MM.1S (cell line): ENCODE results near the gene MAD2L1BP.

Experiments
- EZH2 ChIP-seq: fragments of 300-600 bp; sonication (generic); optimal IDR thresholded peaks from 2 replicates; pipeline ENCODE3; 2017; ENCODE audit warnings: low read depth, mild to moderate bottlenecking, antibody characterized with exemption, low read length, mixed read lengths
- TF ChIP-seq, protein P1 (sequence below): fragments of 300-600 bp; sonication (generic); IDR thresholded peaks from 2 replicates; pipeline ENCODE4 v1.5.1; 2016; ENCODE audit warnings: antibody characterized with exemption, low read length, mixed read lengths

DNA sequence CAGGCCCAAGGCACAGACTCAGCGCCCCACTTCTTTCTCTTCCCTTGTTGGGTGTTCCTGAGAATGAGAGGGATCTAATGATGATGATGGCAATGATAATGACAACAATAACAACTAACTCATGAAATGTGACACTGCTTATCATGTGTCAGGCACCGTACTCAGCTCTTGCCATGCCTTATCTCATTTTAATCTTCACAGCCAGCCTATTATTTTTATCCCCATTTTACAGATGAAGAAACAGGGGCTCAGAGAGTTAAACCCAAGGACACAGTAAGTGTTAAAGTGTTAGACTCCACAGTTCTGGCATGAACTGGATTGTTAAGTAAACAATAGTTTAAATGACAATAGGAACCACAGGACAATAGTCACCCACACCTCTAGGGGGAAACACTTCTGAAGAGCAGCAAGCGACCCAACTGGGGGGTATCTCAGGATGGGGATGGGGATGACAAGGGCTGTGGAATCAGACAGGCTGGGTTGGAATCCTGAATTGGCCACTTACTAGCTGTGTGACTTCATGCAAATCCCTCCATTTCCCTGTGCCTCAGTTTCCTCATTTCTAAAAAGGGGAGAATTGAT lies 21.7 kb downstream of the MAD2L1BP start:
- TF ChIP-seq, protein P1, sequence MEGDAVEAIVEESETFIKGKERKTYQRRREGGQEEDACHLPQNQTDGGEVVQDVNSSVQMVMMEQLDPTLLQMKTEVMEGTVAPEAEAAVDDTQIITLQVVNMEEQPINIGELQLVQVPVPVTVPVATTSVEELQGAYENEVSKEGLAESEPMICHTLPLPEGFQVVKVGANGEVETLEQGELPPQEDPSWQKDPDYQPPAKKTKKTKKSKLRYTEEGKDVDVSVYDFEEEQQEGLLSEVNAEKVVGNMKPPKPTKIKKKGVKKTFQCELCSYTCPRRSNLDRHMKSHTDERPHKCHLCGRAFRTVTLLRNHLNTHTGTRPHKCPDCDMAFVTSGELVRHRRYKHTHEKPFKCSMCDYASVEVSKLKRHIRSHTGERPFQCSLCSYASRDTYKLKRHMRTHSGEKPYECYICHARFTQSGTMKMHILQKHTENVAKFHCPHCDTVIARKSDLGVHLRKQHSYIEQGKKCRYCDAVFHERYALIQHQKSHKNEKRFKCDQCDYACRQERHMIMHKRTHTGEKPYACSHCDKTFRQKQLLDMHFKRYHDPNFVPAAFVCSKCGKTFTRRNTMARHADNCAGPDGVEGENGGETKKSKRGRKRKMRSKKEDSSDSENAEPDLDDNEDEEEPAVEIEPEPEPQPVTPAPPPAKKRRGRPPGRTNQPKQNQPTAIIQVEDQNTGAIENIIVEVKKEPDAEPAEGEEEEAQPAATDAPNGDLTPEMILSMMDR = no peak
- TF ChIP-seq EZH2 = no peak
